K562 (cell line): ENCODE results near the gene TECPR2. TPM values are rescaled to one million over a fixed set of nuclear protein-coding genes. Genes with fewer than 3 reads are reported as not detected.

Experiments
- ATAC-seq: fragments of 200-7000 bp; cut with Tn5 transposase; 3 replicates; pipeline ENCODE4 v1.9.1; 2020; ENCODE audit warnings: moderate library complexity
- BruUV-seq: library from RNA; stranded (reverse); fragments of 400-500 nt; replicated peaks from 2 replicates; lab custom pipeline; 2021; lab: Mats Ljungman, UMichigan
- CTCF ChIA-PET: fragments of 300-600 bp; formaldehyde crosslinking; extraction: SDS; loops from one replicate; lab custom pipeline; 2021; ENCODE audit warnings: low intra/inter-chr PET ratio; lab: Yijun Ruan, JAX
- POLR2A ChIA-PET: fragments of 300-600, 350-650 bp; sonication (Branson Sonifier 250); formaldehyde crosslinking; extraction: SDS; loops from one replicate; lab custom pipeline; 2021; ENCODE audit warnings: antibody characterized with exemption, inconsistent platforms; lab: Yijun Ruan, JAX
- DNase-seq, 4 experiments: peaks; one replicate each; pipeline versions ENCODE4 v3.0.0 to v3.0.0-alpha.2; 2011 to 2018; ENCODE audit warnings: low spot score in 3 of 4, mixed read lengths in 3 of 4; ENCODE audit errors: extremely low read depth in 1 of 4
- FAIRE-seq: peaks from 2 replicates; lab custom pipeline; 2011; peaks lifted over from hg19 to GRCh38; lab: Jason Lieb, UNC
- H2AFZ ChIP-seq: 2 replicates; pipeline ENCODE4 v1.6.0; 2011; ENCODE audit warnings: low read depth, low read length, control low read depth, inconsistent platforms
- H3K27ac ChIP-seq: fragments of 200-600 bp; 3 replicates; pipeline ENCODE4 v1.8.0; 2011; ENCODE audit warnings: low read depth, mild to moderate bottlenecking, control low read depth, inconsistent platforms, low read length, moderate library complexity, mixed read lengths; ENCODE audit errors: extremely low read depth
- H3K27me3 ChIP-seq, 2 experiments: fragments of 300-600 bp in 1 of 2; 2 replicates in 1 of 2; 3 replicates in 1 of 2; pipeline versions ENCODE4 v1.6.0 to v1.8.0; 2011; ENCODE audit warnings: inconsistent platforms in 2 of 2, low read length in 2 of 2, mild to moderate bottlenecking in 1 of 2, mixed read lengths in 1 of 2, moderate library complexity in 1 of 2; ENCODE audit not compliant: control insufficient read depth in 2 of 2, insufficient read depth in 2 of 2
- H3K36me3 ChIP-seq: fragments of 300-600 bp; 3 replicates; pipeline ENCODE4 v1.8.0; 2011; ENCODE audit warnings: mild to moderate bottlenecking, low read length, inconsistent platforms; ENCODE audit not compliant: control insufficient read depth, insufficient read depth
- H3K4me1 ChIP-seq, 2 experiments: fragments of 200-600 bp in 1 of 2; replicated peaks in 1 of 2; 2 replicates in 1 of 2; 3 replicates in 1 of 2; pipeline versions ENCODE4 v1.5.1 to v1.8.0; 2011; ENCODE audit warnings: inconsistent platforms in 2 of 2, low read length in 2 of 2, mild to moderate bottlenecking in 1 of 2, mixed read lengths in 1 of 2, moderate library complexity in 1 of 2; ENCODE audit not compliant: control insufficient read depth in 2 of 2, insufficient read depth in 2 of 2
- H3K4me2 ChIP-seq: 2 replicates; pipeline ENCODE4 v1.6.1; 2011; ENCODE audit warnings: low read length, control low read depth, inconsistent platforms, mixed read lengths; ENCODE audit not compliant: insufficient read depth
- H3K4me3 ChIP-seq: fragments of 200-600 bp; sonication (generic), shearing (Covaris generic); 2 replicates; pipeline ENCODE4 v1.5.1; 2016; ENCODE audit warnings: control low read depth, inconsistent platforms
- H3K79me2 ChIP-seq: fragments of 200-600 bp; 3 replicates; pipeline ENCODE4 v1.8.0; 2011; ENCODE audit warnings: low read length, inconsistent platforms; ENCODE audit not compliant: control insufficient read depth, insufficient read depth
- H3K9ac ChIP-seq, 2 experiments: 2 replicates each; pipeline versions ENCODE4 v1.6.0 to v1.6.1; 2011; ENCODE audit warnings: low read depth in 2 of 2, low read length in 2 of 2, control low read depth in 1 of 2, inconsistent platforms in 1 of 2, mild to moderate bottlenecking in 1 of 2, mixed read lengths in 1 of 2; ENCODE audit not compliant: insufficient read depth in 1 of 2
- H3K9me1 ChIP-seq: one replicate; pipeline ENCODE4 v1.6.0; 2011; ENCODE audit warnings: inconsistent platforms, mild to moderate bottlenecking, low read length, moderate library complexity; ENCODE audit not compliant: control insufficient read depth, insufficient read depth
- H3K9me3 ChIP-seq: replicated peaks from 2 replicates; pipeline ENCODE4 v1.5.1; 2011; ENCODE audit warnings: low read depth, low read length, inconsistent platforms; ENCODE audit not compliant: control insufficient read depth, insufficient read depth
- H4K20me1 ChIP-seq: replicated peaks from 2 replicates; pipeline ENCODE4 v1.6.1; 2011; ENCODE audit warnings: low read length, inconsistent platforms, mixed read lengths; ENCODE audit not compliant: control insufficient read depth, insufficient read depth
- ATF2 ChIP-seq: sonication (generic); formaldehyde crosslinking; IDR thresholded peaks from 2 replicates; pipeline ENCODE4 v1.8.1; 2022; ENCODE audit warnings: missing genetic modification reagents
- MAFK ChIP-seq: IDR thresholded peaks from 2 replicates; pipeline ENCODE4 v1.6.1; 2011; ENCODE audit warnings: low read length, improper control_type of control experiment
- POLR2A ChIP-seq: fragments of 450-650 bp; conservative IDR thresholded peaks from 2 replicates; pipeline ENCODE4 v1.6.1; 2016
- RFX5 ChIP-seq: IDR thresholded peaks from 2 replicates; pipeline ENCODE4 v1.6.1; 2011; ENCODE audit warnings: low read depth, mild to moderate bottlenecking, improper control_type of control experiment, low read length
- RFX7 ChIP-seq: fragments of 250-450 bp; sonication (Bioruptor Pico); IDR thresholded peaks from 2 replicates; pipeline ENCODE4 v1.5.1; 2021; ENCODE audit warnings: mild to moderate bottlenecking
- RNF2 ChIP-seq: sonication (generic); IDR thresholded peaks from 2 replicates; pipeline ENCODE4 v1.6.1; 2016
- SIRT6 ChIP-seq: IDR thresholded peaks from one replicate; pipeline ENCODE4 v1.6.1; 2012; ENCODE audit warnings: low read depth, mild to moderate bottlenecking, control low read depth, inconsistent platforms, low read length, moderate library complexity
- SMAD2 ChIP-seq: fragments of 150-350 bp; IDR thresholded peaks from 2 replicates; pipeline ENCODE4 v1.6.1; 2014; ENCODE audit warnings: low read depth, mild to moderate bottlenecking, low read length
- TOE1 ChIP-seq, 2 experiments: fragments of 450-650 bp in 1 of 2; sonication (generic) in 1 of 2; formaldehyde crosslinking in 1 of 2; IDR thresholded peaks; 2 replicates each; pipeline versions ENCODE4 v1.7.1 to v1.8.0; 2016 to 2022; ENCODE audit warnings: borderline replicate concordance in 2 of 2, mild to moderate bottlenecking in 2 of 2, antibody characterized with exemption in 1 of 2, inconsistent platforms in 1 of 2, low read depth in 1 of 2, missing genetic modification reagents in 1 of 2, moderate library complexity in 1 of 2
- TRIM28 ChIP-seq: fragments of 450-650 bp; IDR thresholded peaks from 2 replicates; pipeline ENCODE4 v1.6.1; 2017
- YBX1 ChIP-seq: fragments of 450-650 bp; IDR thresholded peaks from 2 replicates; pipeline ENCODE4 v1.7.1; 2016; ENCODE audit warnings: mild to moderate bottlenecking
- ZC3H8 ChIP-seq: fragments of 450-650 bp; IDR thresholded peaks from 2 replicates; pipeline ENCODE4 v1.6.1; 2017
- ZNF143 ChIP-seq: sonication (generic); formaldehyde crosslinking; IDR thresholded peaks from 2 replicates; pipeline ENCODE4 v1.9.0; 2022; ENCODE audit warnings: mild to moderate bottlenecking, missing genetic modification reagents
- ZNF197 ChIP-seq: fragments of 200-800 bp; sonication (Bioruptor generic); IDR thresholded peaks from 2 replicates; pipeline ENCODE4 v1.6.1; 2016; ENCODE audit warnings: low read depth, missing genetic modification characterization, missing compliant biosample characterization
- ZNF316 ChIP-seq: fragments of 450-650 bp; IDR thresholded peaks from 2 replicates; pipeline ENCODE4 v1.6.1; 2016
- WGBS: fragments of 100-300 bp; shearing (Covaris generic); methylation state at CpG from one replicate; pipeline ENCODE4 v1.1.6; 2016; ENCODE audit warnings: low coverage, mixed read lengths; ENCODE audit not compliant: insufficient coverage; ENCODE audit errors: missing lambda C conversion rate; 5-methylcytosine and 5-hydroxymethylcytosine counted together
- in situ Hi-C: fragments of 300-500 bp; cut with MboI; formaldehyde crosslinking; loops from 4 replicates; pipeline ENCODE4 v1.15.0; 2018; ENCODE audit warnings: inconsistent platforms, mixed read lengths
- intact Hi-C: fragments of 100-400 bp; cut with micrococcal nuclease; formaldehyde crosslinking; loops from 2 replicates; pipeline ENCODE4 v1.14.2; 2022
- polyA plus RNA-seq, 8 experiments: library from polyadenylated mRNA; depleted of rRNA in 4 of 8; stranded (reverse) in 5 of 8; unstranded in 3 of 8; fragments of >200 nt; fragmentation: Nextera tagmentation in 2 of 8; fragmentation: Illumina TruSeq in 1 of 8; extraction: Ambion mirVana in 2 of 8; extraction: Trizol in 1 of 8; gene quantifications; 2 replicates each; pipeline versions ENCODE4 v1.2.1 to v1.2.3, GENCODE V29; 2011 to 2014; ENCODE audit warnings: inconsistent platforms in 1 of 8, missing spikeins in 1 of 8
- total RNA-seq, 7 experiments: library from RNA; depleted of rRNA in 6 of 7; stranded (reverse); fragments of >200 nt in 6 of 7; fragmentation: Illumina TruSeq in 2 of 7; extraction: Trizol in 2 of 7; gene quantifications; 2 replicates each; pipeline versions ENCODE4 v1.2.1 to v1.2.3, GENCODE V29; 2011 to 2021; ENCODE audit warnings: low replicate concordance in 1 of 7
- TF ChIP-seq, protein P1 (sequence below), 2 experiments: IDR thresholded peaks; 2 replicates each; pipeline ENCODE4 v1.6.1; 2012; ENCODE audit warnings: improper control_type of control experiment in 2 of 2, low read depth in 2 of 2, low read length in 2 of 2, borderline replicate concordance in 1 of 2

Gene TECPR2
- total and polyA plus RNA-seq, 9 of the 15 experiments (the other 6 are each of a cell fraction or from before 2014, with no cell fraction given): 0.04 to 3.0 (median 0.83) TPM

DNA sequence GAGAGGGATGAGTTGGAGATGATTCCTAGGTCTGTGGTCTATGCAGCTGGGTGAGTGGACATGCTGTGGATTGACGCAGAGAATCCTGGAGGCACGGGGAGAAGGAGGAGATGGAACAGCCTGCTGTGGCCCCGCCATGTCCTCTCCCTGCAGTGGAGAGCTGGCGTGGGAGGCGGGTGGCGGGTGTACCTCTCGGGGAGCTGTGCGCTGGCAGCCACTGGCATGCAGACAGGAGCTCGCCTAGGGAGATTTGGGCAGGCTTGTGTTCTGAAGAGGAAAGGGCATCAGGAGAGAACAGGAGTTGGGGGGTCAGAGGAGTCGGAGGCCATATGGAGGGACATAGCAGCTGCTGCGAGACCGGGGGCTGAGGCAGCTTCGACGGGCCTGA, 56.1 kb downstream of the TECPR2 start (continued):
- no peak for TF ChIP-seq RFX5
- no peak for TF ChIP-seq ZNF197
- TF ChIP-seq SMAD2: no peak
- TF ChIP-seq ZC3H8: no peak
- TF ChIP-seq YBX1: no peak

DNA sequence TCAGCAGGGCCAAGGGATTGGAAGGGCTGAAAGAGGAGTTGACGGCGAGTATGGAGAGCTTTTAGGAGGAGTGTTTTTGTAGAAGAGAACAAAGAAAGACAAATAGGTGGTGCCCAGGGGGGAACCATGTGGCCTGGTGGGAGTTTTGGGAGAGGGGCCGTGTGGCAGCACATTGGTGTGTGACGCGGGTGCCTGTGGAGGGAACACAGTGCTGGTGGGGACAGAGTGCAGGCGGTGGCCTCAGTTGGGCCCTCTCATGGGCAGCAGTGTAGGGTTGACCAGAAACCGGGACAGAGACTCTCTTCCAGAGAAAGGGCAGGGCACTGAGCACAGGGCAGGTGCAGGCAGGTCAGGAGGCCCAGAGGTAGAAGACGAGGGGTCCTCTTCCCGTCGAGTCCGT, 56.5 kb downstream of the TECPR2 start:
- Histone ChIP-seq H3K27ac (no peak overlapping the region), H3K9ac (no peak overlapping the region; a peak in 1 of 4 replicates), H3K4me2 (no peak overlapping the region), H3K27me3 (peaks cover 0 to 11% of the 10 kb centered on the region in 2 experiments; a peak in 2 of 5 replicates), H3K4me3 (no peak overlapping the region), H4K20me1 (no peaks in the 10 kb centered on the region), H3K79me2 (no peaks in the 10 kb centered on the region), H3K9me3 (no peaks in the 10 kb centered on the region), H3K9me1 (no peaks in the 10 kb centered on the region), H2AFZ (no peak overlapping the region), H3K4me1 (peaks cover 6 to 19% of the 10 kb centered on the region in 2 experiments; a peak in 3 of 5 replicates), H3K36me3 (no peaks in the 10 kb centered on the region)
- WGBS: 47% methylated on average over 10 of the region's 11 CpGs
- no peak for TF ChIP-seq SIRT6
- no peak for TF ChIP-seq TOE1 (IDR thresholded peaks at IDR 0.05; ENCODE audit: borderline replicate concordance)
- TF ChIP-seq TOE1 (CRISPR knock-in tag; IDR thresholded peaks at IDR 0.05; ENCODE audit: borderline replicate concordance, low read depth): no peak
- TF ChIP-seq TRIM28: no peak
- no peak for TF ChIP-seq ATF2 (CRISPR knock-in tag)
- no peak for TF ChIP-seq POLR2A
- TF ChIP-seq, protein P1, sequence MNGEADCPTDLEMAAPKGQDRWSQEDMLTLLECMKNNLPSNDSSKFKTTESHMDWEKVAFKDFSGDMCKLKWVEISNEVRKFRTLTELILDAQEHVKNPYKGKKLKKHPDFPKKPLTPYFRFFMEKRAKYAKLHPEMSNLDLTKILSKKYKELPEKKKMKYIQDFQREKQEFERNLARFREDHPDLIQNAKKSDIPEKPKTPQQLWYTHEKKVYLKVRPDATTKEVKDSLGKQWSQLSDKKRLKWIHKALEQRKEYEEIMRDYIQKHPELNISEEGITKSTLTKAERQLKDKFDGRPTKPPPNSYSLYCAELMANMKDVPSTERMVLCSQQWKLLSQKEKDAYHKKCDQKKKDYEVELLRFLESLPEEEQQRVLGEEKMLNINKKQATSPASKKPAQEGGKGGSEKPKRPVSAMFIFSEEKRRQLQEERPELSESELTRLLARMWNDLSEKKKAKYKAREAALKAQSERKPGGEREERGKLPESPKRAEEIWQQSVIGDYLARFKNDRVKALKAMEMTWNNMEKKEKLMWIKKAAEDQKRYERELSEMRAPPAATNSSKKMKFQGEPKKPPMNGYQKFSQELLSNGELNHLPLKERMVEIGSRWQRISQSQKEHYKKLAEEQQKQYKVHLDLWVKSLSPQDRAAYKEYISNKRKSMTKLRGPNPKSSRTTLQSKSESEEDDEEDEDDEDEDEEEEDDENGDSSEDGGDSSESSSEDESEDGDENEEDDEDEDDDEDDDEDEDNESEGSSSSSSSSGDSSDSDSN (IDR thresholded peaks at IDR 0.05; ENCODE audit: borderline replicate concordance in 1 of 2, low read depth in 2 of 2, low read length in 2 of 2): no peak
- no peak for TF ChIP-seq RFX7 (CRISPR knock-in tag)
- TF ChIP-seq ZNF316: no peak
- no peak for TF ChIP-seq ZNF143
- no peak for TF ChIP-seq MAFK
- no peak for TF ChIP-seq RNF2
- no peak for FAIRE-seq
- DNase-seq: peak in 1 of 4 experiments; percentile 3
- BruUV-seq: no TSS peak
- in situ Hi-C loops: no loop called here
- CTCF ChIA-PET: no interaction called here
- POLR2A ChIA-PET: interaction anchor here (0.6 to 1.2 kb wide), 2 partner anchors 14 to 203 kb away, joined by 3 read pairs; no protein-coding TSS in a partner anchor
- intact Hi-C loops: no loop called here
- no peak for ATAC-seq
